OCI-LY1 (cell line): ENCODE results near the gene SLC22A15.

Source experiments
- H2AFZ ChIP-seq: fragments of 200-600 bp; sonication (generic), shearing (Covaris generic); 2 replicates; pipeline ENCODE4 v1.6.0; 2014; ENCODE audit warnings: antibody characterized with exemption, mild to moderate bottlenecking, low read length
- H3F3A ChIP-seq: fragments of 200-600 bp; sonication (generic), shearing (Covaris generic); 2 replicates; pipeline ENCODE4 v1.6.0; 2014; ENCODE audit warnings: mild to moderate bottlenecking, antibody characterized with exemption, low read length, moderate library complexity; ENCODE audit not compliant: insufficient read depth
- H3K27ac ChIP-seq: fragments of 200-600 bp; sonication (generic); 2 replicates; pipeline ENCODE4 v1.5.1; 2014; ENCODE audit warnings: low read length, mixed run types, mild to moderate bottlenecking, low read depth; ENCODE audit not compliant: poor library complexity, severe bottlenecking
- H3K27me3 ChIP-seq: fragments of 200-600 bp; sonication (generic); 2 replicates; pipeline ENCODE4 v1.6.0; 2014; ENCODE audit warnings: antibody characterized with exemption, mild to moderate bottlenecking, low read length, moderate library complexity; ENCODE audit not compliant: insufficient read depth
- H3K36me3 ChIP-seq: fragments of 200-600 bp; sonication (generic); 2 replicates; pipeline ENCODE4 v1.6.1; 2014; ENCODE audit warnings: mild to moderate bottlenecking, antibody characterized with exemption, low read length, moderate library complexity, mixed read lengths; ENCODE audit not compliant: insufficient read depth
- H3K4me1 ChIP-seq: fragments of 200-600 bp; sonication (generic); 2 replicates; pipeline ENCODE4 v1.5.1; 2014; ENCODE audit warnings: mild to moderate bottlenecking, low read length, moderate library complexity; ENCODE audit not compliant: insufficient read depth, severe bottlenecking
- H3K4me2 ChIP-seq: fragments of 200-600 bp; sonication (generic), shearing (Covaris generic); 2 replicates; pipeline ENCODE4 v1.6.1; 2014; ENCODE audit warnings: low read length
- H3K4me3 ChIP-seq: fragments of 200-600 bp; sonication (generic); 2 replicates; pipeline ENCODE4 v1.5.1; 2014; ENCODE audit warnings: low read length, low read depth, mild to moderate bottlenecking, mixed read lengths; ENCODE audit not compliant: poor library complexity, severe bottlenecking
- H3K79me2 ChIP-seq: fragments of 200-600 bp; shearing (Covaris generic); 2 replicates; pipeline ENCODE4 v1.6.1; 2016; ENCODE audit warnings: mixed run types, low read length, mixed read lengths; ENCODE audit not compliant: insufficient read depth
- H3K9ac ChIP-seq: fragments of 200-600 bp; sonication (generic), shearing (Covaris generic); 2 replicates; pipeline ENCODE4 v1.6.1; 2014; ENCODE audit warnings: mild to moderate bottlenecking, low read length, mixed read lengths
- H3K9me2 ChIP-seq: fragments of 200-600 bp; sonication (generic), shearing (Covaris generic); 2 replicates; pipeline ENCODE4 v1.6.1; 2014; ENCODE audit warnings: low read depth, mild to moderate bottlenecking, low read length, mixed read lengths
- H3K9me3 ChIP-seq: fragments of 200-600 bp; shearing (Covaris generic); 2 replicates; pipeline ENCODE4 v1.6.1; 2014; ENCODE audit warnings: low read length, mixed read lengths
- H4K20me1 ChIP-seq: fragments of 200-600 bp; sonication (generic), shearing (Covaris generic); 2 replicates; pipeline ENCODE4 v1.6.0; 2016; ENCODE audit warnings: mild to moderate bottlenecking, low read length; ENCODE audit not compliant: insufficient read depth
- EZH2 ChIP-seq: fragments of 200-600 bp; sonication (generic), shearing (Covaris generic); IDR thresholded peaks from 2 replicates; pipeline ENCODE4 v1.8.0; 2017; ENCODE audit warnings: borderline replicate concordance, mixed run types, mild to moderate bottlenecking, antibody characterized with exemption, low read length, moderate library complexity, mixed read lengths
- TF ChIP-seq, protein P1 (sequence below): fragments of 200-600 bp; sonication (generic), shearing (Covaris generic); IDR thresholded peaks from 2 replicates; pipeline ENCODE4 v1.5.1; 2017; ENCODE audit warnings: mild to moderate bottlenecking, antibody characterized with exemption, low read length, moderate library complexity, mixed read lengths

SLC22A15 gene

DNA sequence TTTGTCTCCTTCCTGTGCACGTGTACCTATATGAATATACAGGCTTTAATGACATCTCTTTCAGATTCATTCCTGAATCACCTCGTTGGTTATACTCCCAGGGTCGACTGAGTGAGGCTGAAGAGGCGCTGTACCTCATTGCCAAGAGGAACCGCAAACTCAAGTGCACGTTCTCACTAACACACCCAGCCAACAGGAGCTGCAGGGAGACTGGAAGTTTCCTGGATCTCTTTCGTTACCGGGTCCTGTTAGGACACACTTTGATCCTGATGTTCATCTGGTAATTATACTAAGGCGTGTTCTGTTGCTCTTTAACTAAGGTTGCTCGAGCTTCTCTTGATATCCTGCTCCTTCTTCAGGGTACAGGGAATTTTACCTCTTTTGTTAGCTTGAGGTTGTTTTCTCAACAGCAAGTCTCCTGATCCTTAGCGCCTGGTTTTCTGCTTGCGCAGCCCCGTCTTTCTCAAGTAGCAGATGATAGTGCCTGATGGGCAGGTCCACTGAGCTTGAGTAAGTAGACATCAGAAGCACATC lies 55.1 kb downstream of the SLC22A15 start:
- Histone ChIP-seq H3K4me1 (no peaks in the 10 kb centered on the region), H3K4me3 (no peak overlapping the region), H3K9me3 (no peaks in the 10 kb centered on the region), H2AFZ (no peak overlapping the region), H3K4me2 (no peak overlapping the region), H3K9ac (no peak overlapping the region), H3K9me2 (no peaks in the 10 kb centered on the region), H3F3A (no peaks in the 10 kb centered on the region), H3K79me2 (no peaks in the 10 kb centered on the region), H3K27ac (no peak overlapping the region), H3K27me3 (no peaks in the 10 kb centered on the region), H3K36me3 (no peaks in the 10 kb centered on the region), H4K20me1 (no peaks in the 10 kb centered on the region)
- no peak for TF ChIP-seq EZH2
- TF ChIP-seq, protein P1, sequence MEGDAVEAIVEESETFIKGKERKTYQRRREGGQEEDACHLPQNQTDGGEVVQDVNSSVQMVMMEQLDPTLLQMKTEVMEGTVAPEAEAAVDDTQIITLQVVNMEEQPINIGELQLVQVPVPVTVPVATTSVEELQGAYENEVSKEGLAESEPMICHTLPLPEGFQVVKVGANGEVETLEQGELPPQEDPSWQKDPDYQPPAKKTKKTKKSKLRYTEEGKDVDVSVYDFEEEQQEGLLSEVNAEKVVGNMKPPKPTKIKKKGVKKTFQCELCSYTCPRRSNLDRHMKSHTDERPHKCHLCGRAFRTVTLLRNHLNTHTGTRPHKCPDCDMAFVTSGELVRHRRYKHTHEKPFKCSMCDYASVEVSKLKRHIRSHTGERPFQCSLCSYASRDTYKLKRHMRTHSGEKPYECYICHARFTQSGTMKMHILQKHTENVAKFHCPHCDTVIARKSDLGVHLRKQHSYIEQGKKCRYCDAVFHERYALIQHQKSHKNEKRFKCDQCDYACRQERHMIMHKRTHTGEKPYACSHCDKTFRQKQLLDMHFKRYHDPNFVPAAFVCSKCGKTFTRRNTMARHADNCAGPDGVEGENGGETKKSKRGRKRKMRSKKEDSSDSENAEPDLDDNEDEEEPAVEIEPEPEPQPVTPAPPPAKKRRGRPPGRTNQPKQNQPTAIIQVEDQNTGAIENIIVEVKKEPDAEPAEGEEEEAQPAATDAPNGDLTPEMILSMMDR: no peak

DNA sequence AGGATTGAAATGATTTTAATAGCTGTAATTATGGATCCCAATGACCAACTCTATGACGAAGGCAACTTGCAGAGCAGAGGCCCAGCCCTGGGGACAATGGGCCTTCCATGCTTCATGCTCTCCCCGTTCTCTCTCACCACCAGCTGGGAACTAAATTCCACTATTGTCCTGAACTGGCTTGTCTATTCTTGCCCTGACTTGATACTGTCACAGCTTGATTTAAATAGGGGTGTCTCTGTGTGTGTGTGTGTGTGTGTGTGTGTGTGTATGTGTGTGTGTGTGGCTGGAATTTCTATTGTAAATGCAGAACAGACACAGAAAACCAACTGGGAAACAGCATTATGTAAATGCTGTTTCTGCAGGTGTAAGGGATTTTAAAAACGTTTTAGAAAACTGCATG lies 57.0 kb downstream of the SLC22A15 start:
- no peaks in the 10 kb centered on the region for H3K79me2 ChIP-seq
- H3F3A ChIP-seq: no peaks in the 10 kb centered on the region
- no peaks in the 10 kb centered on the region for H3K9me2 ChIP-seq
- no peaks in the 10 kb centered on the region for H3K9me3 ChIP-seq
- no peaks in the 10 kb centered on the region for H3K4me1 ChIP-seq
- no peaks in the 10 kb centered on the region for H3K27me3 ChIP-seq
- H3K4me3 ChIP-seq: no peak overlapping the region
- H3K36me3 ChIP-seq: no peaks in the 10 kb centered on the region
- no peak overlapping the region for H2AFZ ChIP-seq
- no peaks in the 10 kb centered on the region for H4K20me1 ChIP-seq
- no peak overlapping the region for H3K4me2 ChIP-seq
- no peak overlapping the region for H3K9ac ChIP-seq
- no peak overlapping the region for H3K27ac ChIP-seq
- TF ChIP-seq, protein P1: no peak
- no peak for TF ChIP-seq EZH2

DNA sequence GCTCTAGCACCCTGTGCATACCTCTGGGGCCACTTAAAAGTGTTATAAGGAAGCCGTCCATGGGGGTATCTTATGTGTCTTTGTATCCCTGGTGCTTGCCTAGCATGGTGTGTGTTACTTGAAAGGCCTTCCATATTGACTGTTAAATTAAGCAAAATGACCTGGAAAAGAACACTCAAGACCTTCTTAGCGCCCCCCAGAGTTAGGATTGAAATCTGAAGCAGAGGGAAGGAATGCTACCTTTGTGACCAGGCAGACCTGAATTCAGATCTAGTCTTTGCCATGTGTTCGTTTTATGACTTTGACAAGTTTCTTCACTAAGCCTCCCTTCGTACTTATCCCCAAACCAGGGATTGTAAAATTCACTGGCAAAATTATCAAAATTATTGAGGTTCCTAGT lies 59.9 kb downstream of the SLC22A15 start:
- no peaks in the 10 kb centered on the region for H3K27me3 ChIP-seq
- H3K9me3 ChIP-seq: no peaks in the 10 kb centered on the region
- no peak overlapping the region for H3K4me3 ChIP-seq
- H3K36me3 ChIP-seq: no peaks in the 10 kb centered on the region
- H3K9me2 ChIP-seq: no peaks in the 10 kb centered on the region
- H3K27ac ChIP-seq: no peak overlapping the region
- no peak overlapping the region for H2AFZ ChIP-seq
- TF ChIP-seq, protein P1: no peak; the same call in 1 of the 2 replicates
- no peak for TF ChIP-seq EZH2
- no peaks in the 10 kb centered on the region for H3K79me2 ChIP-seq
- H4K20me1 ChIP-seq: no peaks in the 10 kb centered on the region
- H3K9ac ChIP-seq: no peak overlapping the region
- H3K4me2 ChIP-seq: no peak overlapping the region
- no peaks in the 10 kb centered on the region for H3F3A ChIP-seq
- no peaks in the 10 kb centered on the region for H3K4me1 ChIP-seq
